Measurements from ENCODE around the gene ANKRD63.

GRCh38 chr15:40322531-40323238, 39.8 kb upstream of the ANKRD63 start:
- TF ChIP-seq CTCF (IDR thresholded peaks at IDR 0.05; ENCODE audit: low read length) (no peak), EZH2 (optimal IDR thresholded peaks at IDR 0.05; ENCODE audit: low read depth, low read length) (no peak)
